ENCODE data around the gene ARMH1.
"Not testable (repeated sequence)": the region's sequence is repeated elsewhere in the genome, so short reads cannot be mapped to it uniquely, and the experiment has no call there.

Gene ARMH1

DNA sequence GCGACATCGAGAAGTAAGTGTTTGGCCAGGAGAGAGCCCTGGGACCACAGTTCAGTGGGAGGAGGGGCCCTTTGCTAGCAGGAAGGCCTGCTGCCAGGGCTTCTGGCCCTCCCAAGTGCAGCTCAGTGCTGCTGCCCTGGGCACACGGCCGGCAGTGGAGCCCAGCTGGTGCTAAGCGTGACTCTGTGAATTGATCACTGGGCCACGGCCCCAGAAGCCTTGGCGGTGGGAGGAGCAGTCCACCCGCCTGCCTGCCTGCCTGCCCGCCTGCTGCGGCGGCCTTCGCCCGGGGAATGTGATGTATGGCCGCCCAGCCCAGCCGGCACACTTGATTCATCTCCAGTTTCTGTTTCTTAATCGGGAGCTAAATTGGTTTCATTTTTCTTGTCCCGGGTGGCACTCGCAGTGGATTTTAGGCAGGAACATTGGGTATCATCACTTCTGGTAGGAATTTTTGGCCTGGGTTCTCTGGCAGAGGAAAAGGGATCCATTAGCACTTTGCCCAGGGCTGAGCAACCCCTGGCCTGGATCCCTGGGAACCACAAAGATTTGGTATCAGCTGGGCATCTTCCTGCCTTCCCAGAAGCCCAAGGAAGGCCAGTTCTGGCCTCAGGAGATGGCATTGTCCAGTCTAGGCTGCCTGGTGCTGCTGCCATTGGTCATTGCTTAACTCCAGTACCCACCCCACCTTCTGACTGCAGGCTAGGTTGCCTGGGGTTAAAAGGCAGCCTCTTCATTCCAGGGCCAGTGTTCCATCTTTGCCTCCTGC, 28.9 kb upstream of the ARMH1 start:
- DNase-seq = peak; percentile 81

GRCh38 chr1:44646261-44647110, 28.0 kb upstream of the ARMH1 start:
- no peak for DNase-seq

- no peak for DNase-seq
Observed at GRCh38 chr1:44647896-44648295, 26.6 kb upstream of the ARMH1 start.

DNA sequence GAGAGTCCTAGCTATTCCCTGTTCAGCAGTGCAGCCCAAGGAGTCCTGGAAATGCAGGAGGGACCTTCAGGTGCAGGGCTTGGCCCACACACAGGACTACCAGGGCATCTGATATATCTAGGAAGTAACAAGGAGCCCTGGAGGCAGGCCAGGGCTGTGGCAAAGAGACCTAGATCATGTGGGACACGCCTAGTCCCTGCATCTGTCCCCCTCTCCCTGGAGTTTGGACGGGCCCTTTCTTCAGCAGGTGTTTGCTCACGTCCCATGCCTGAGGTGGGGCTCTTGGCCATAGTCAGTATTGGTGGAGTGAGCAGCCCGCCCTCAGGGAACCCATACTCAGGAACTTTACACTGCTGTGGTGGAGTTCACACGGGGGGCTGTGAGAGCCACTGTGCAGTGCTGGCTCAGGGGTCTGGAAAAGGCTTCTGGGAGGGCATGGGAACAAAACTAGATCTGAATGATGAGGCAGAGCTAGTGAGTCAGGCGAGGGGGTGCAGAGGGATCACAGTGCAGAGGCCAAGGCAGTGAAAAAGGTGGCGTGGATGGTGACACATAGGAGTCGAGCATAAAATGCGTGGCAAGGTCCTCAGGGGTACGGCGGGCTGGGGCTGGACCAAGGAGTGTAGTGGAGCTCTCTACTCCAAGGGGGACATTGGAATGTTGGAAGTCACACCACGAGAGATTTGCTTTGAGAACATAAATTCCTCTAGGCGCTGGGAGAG, 25.8 kb upstream of the ARMH1 start:
- DNase-seq = no peak

DNA sequence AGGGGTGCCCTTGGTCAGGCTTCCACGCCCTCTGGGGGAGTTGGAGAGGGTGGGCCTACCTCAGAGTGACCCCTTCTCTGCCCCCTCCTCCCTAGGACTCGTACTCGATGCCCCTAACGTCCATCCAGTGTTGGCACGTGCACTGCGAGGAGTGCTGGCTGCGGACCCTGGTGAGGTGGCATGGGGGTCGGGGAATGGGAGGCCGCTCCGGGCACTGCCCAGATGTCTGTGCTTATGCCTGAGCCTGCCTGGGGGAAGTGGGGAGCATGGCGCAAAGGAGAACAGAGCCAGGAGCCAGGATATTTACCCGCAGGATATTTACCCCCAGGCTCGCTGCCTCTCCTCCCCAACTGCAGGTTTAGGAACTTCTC, 24.7 kb upstream of the ARMH1 start:
- no peak for DNase-seq

- DNase-seq = no peak
Observed at GRCh38 chr1:44650159-44650831, 24.2 kb upstream of the ARMH1 start.

- no peak for DNase-seq
Observed at GRCh38 chr1:44651069-44651468, 23.4 kb upstream of the ARMH1 start.

DNA sequence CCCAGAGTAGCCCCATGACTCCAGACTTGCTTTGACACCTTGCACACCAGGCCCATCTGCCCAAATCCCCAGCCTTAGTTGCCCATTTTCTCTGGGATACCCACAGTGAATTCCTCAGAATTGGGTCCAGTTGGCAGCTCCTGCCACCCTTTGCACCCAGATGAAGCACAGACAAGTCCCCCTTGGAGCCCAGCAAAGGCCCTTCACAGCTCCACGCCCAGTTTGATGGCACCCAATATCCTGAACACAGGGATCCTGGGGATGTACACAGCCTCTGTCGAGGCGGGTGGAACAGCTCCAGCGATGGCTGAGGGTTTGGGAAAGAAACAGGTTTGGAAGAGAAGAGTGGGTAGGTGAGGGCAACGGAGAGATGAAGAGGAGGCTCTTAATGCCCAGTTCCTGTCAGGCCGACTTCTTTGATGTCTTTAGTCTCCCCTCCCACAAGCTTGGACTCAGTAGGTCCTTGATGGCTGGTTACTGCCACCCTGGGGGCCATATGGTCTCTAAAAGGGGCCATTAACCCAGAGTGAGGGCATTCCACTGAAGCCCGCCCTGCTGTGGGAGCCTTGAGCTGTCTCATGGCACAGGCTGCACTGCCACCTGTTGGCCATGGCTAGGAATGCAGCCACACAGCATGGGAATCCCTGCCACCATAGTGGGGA, 21.9 kb upstream of the ARMH1 start:
- DNase-seq = peak; percentile 76

GRCh38 chr1:44653107-44653964, 21.2 kb upstream of the ARMH1 start:
- DNase-seq = no peak

GRCh38 chr1:44654621-44655187, 19.8 kb upstream of the ARMH1 start:
- DNase-seq = no peak

DNA sequence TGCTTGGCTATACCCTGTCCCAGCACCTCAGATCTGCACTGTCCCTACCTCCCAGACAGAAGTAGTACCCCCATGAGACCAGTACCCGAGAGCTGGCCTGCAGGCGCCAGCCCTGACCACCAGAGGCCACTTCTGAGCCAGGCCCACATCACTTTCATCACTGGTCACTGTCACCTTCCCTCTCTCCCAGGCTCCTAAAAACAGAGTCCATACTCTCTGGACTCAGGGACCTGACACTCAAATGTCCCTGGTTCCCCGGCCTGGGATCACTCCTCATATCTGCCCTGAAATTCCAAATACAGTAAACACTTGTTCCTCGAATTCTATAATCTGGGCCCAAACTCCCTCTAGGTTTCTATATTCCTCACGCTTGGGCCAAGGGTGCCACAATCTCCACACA, 18.9 kb upstream of the ARMH1 start:
- DNase-seq = no peak

DNA sequence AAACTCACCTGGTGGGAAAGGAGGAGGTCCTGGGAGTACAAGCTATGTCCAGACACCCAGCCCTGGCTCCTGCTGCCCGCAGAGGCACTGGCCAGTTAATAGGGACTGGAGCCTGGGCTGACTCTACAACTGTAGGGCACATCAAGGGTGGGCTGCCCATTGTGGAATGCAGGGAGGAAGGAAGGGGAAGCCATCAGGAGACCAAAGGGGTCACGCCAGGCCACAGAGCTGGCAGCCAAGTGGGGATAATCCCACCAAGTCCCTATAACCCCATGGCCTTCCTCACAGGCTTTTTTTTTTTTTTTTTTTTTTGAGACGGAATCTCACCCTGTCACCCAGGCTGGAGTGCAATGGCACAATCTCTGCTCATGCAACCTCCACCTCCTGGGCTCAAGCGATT, 14.9 kb upstream of the ARMH1 start:
- DNase-seq = no peak

DNA sequence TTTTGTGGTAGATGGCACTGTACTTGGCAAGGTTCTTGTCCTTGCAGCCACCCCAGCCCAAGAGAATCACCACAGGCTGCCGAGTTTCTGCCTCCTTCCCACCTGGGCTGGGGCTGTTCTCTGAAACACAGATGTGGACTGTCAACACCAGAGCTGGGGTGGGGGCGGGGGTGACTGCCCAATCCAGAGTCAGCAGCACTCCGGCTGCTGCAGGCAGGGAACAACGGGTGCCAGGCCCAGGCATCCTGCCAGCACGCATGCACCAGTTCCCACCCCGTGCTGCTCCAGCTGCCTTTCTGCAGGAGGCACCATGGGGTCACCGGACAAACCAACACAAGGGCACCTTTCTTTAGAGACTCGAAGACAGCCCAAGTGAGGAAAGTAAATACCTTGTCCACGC, 14.3 kb upstream of the ARMH1 start:
- peak; percentile 77 for DNase-seq

- no peak for DNase-seq
Observed at GRCh38 chr1:44661781-44662682, 12.5 kb upstream of the ARMH1 start.

- no peak for DNase-seq
Observed at GRCh38 chr1:44662683-44663030, 11.9 kb upstream of the ARMH1 start.

DNA sequence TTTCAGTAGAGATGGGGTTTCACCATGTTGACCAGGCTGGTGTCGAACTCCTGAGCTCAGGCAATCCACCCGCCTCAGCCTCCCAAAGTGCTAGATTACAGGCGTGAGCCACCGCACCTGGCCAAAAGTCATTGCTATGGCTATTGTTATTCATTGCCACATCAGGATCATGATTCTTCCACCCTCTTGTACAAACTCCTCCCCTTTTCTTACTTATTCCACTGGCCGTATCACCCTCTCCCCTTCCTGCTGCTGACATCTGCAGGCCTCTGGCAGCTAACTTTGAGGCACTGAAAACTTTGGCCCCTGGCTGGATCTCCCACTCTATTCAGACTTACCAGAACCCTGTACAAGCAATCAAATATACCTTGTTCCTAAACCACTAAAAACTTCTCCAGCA, 11.1 kb upstream of the ARMH1 start:
- DNase-seq = no peak

DNA sequence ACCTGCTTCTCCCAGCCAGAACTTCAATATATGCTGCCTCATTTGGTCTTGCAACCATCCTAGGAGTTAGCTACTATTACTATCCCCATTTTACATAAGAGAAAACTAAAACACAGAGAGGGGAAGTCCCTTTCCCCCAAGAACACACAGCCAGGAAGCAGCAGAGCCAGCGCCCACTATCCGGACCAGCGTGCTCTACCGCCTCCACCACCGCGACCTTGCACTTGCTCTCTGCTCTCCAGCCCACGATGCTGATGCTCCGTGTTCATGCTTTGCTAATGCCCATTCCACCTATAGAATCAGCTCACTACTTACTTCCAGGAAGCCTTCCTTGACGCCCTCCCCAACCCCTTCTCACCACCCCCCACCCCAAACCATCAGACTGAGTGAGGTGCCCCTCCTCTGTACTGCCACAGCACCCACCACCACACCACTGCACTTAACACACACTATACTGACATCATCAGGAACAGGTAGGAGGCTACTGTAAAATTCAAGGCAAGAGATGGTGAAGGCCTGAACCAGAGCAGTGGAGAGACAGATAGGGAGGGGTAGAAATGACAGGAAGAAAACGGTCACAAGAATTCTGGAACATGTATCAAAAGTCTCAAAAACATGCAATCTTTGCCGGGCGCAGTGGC, 9.7 kb upstream of the ARMH1 start:
- DNase-seq = no peak

- DNase-seq = not testable (repeated sequence)
Observed at GRCh38 chr1:44666719-44667118, 7.8 kb upstream of the ARMH1 start.
